Psoas muscle (tissue), 8 donors: ENCODE results near the gene CASR. TPM values are rescaled to one million over a fixed set of nuclear protein-coding genes. Genes with fewer than 3 reads are reported as not detected.
"Not testable (repeated sequence)": the region's sequence is repeated elsewhere in the genome, so short reads cannot be mapped to it uniquely, and the experiment has no call there.

Experiments
- ATAC-seq, 4 donors: fragments of 200-7000 bp; cut with Tn5 transposase; one replicate each; pipeline ENCODE4 v1.9.1; 2020; ENCODE audit warnings: moderate library complexity in 3 of 4, mild to moderate bottlenecking in 2 of 4
- DNase-seq, 2 donors: peaks; one replicate each; pipeline ENCODE4 v3.0.0-alpha.2; 2020
- H3K27ac ChIP-seq: fragments of 200-600 bp; one replicate; pipeline ENCODE4 v1.8.0; 2022
- H3K27me3 ChIP-seq, 3 donors: fragments of 200-600 bp in 1 of 3; one replicate each; pipeline versions ENCODE4 v1.6.1 to v1.8.0; 2013 to 2022; ENCODE audit warnings: low read length in 2 of 3, mild to moderate bottlenecking in 2 of 3, moderate library complexity in 1 of 3; ENCODE audit not compliant: insufficient read depth in 3 of 3
- H3K36me3 ChIP-seq, 2 donors: fragments of 200-600 bp in 1 of 2; one replicate each; pipeline versions ENCODE4 v1.6.1 to v1.8.0; 2013 to 2022; ENCODE audit warnings: low read depth in 1 of 2, mild to moderate bottlenecking in 1 of 2, moderate library complexity in 1 of 2; ENCODE audit not compliant: insufficient read depth in 1 of 2
- H3K4me1 ChIP-seq: fragments of 200-600 bp; one replicate; pipeline ENCODE4 v1.8.0; 2022
- H3K4me3 ChIP-seq: fragments of 200-600 bp; one replicate; pipeline ENCODE4 v1.8.0; 2022; ENCODE audit warnings: mild to moderate bottlenecking
- H3K9me3 ChIP-seq: fragments of 200-600 bp; one replicate; pipeline ENCODE4 v1.8.0; 2022
- CTCF ChIP-seq: fragments of 200-600 bp; IDR thresholded peaks from one replicate; pipeline ENCODE4 v1.8.0; 2022; ENCODE audit warnings: antibody characterized with exemption
- WGBS, 3 donors: extraction: QIAGEN DNeasy Blood & Tissue Kit; methylation state at CpG; one replicate each; pipeline versions ENCODE4 v1.1.6 to v1.1.7; 2013; 5-methylcytosine and 5-hydroxymethylcytosine counted together
- intact Hi-C, 2 donors: fragments of 100-400 bp; cut with DNase I; formaldehyde crosslinking; loops; one replicate each; pipeline versions ENCODE4 v1.11.0 to v1.14.2; 2022
- polyA plus RNA-seq, 3 donors: library from polyadenylated mRNA; stranded (reverse); fragments of 200-250 nt; gene quantifications; one replicate each; pipeline ENCODE4 v1.2.3, GENCODE V29; 2013
- total RNA-seq, 4 donors: library from RNA; stranded (reverse); fragmentation: NEBNext Ultra II Directional in 2 of 4; extraction: Animal tissue kit (Norgen Biotek cat#: 25700) in 2 of 4; gene quantifications; one replicate each; pipeline versions ENCODE4 v1.2.1 to v1.2.4, GENCODE V29; 2021 to 2023
- donor health status: healthy with polysubstance abuse.
- donor health status: DM: no; HTN: no; CAD: no; lungs with moderate emphysema.
- donor health status: Bipolar disorder and iron deficiency.
- donor health status: healthy.
- donor health status: DM: yes; HTN: yes; CAD: no.
- donor health status: DM: no; HTN: no; CAD: no.
- donor health status: DM: no; HTN: no; CAD: no.
- donor health status: DM: yes; HTN: yes; CAD: no.

Gene CASR
- total and polyA plus RNA-seq, 7 donors, result 0.02 TPM; not detected in 6

GRCh38 chr3:122167630-122168029 is 15.8 kb upstream of the CASR start:
- no peak for ATAC-seq
- Histone ChIP-seq H3K4me1 (no peaks in the 10 kb centered on the region), H3K36me3 (no peaks in the 10 kb centered on the region)

GRCh38 chr3:122168044-122168443 is 15.4 kb upstream of the CASR start:
- intact Hi-C loops, result no loop called here
- TF ChIP-seq CTCF, result no peak
- no peaks in the 10 kb centered on the region for H3K36me3 ChIP-seq
- H3K27me3 ChIP-seq, result peaks cover 0 to 1% (median 0%) of the 10 kb centered on the region in 3 donors
- no peak for ATAC-seq
- no peaks in the 10 kb centered on the region for H3K4me1 ChIP-seq
- 75 to 77% (median 75%) methylated on average over 3 of the region's 3 CpGs for WGBS, 3 donors
- H3K4me3 ChIP-seq, result no peak overlapping the region
- no peak for DNase-seq
- no peak overlapping the region for H3K27ac ChIP-seq
- H3K9me3 ChIP-seq, result no peaks in the 10 kb centered on the region

More at GRCh38 chr3:122167630-122168029, 15.8 kb upstream of the CASR start:
- Histone ChIP-seq H3K27me3 (peaks cover 0 to 1% (median 0%) of the 10 kb centered on the region in 3 donors), H3K27ac (no peak overlapping the region), H3K4me3 (no peak overlapping the region), H3K9me3 (no peaks in the 10 kb centered on the region)
- TF ChIP-seq CTCF, result no peak
- intact Hi-C loops, result no loop called here
- no peak for DNase-seq

- H3K27ac ChIP-seq, result no peak overlapping the region
- no peak for TF ChIP-seq CTCF
- peaks cover 0 to 1% (median 0%) of the 10 kb centered on the region in 3 donors for H3K27me3 ChIP-seq
- DNase-seq (no peak), ATAC-seq (no peak)
- H3K36me3 ChIP-seq, result no peaks in the 10 kb centered on the region
- intact Hi-C loops, result no loop called here
- no peak overlapping the region for H3K4me3 ChIP-seq
- no peaks in the 10 kb centered on the region for H3K4me1 ChIP-seq
- no peaks in the 10 kb centered on the region for H3K9me3 ChIP-seq
- WGBS, 3 donors, result 68 to 87% (median 72%) methylated on average over 3 of the region's 3 CpGs
Observed at GRCh38 chr3:122169911-122170310, 13.6 kb upstream of the CASR start.

GRCh38 chr3:122171361-122171760 is 12.1 kb upstream of the CASR start:
- H3K4me1 ChIP-seq, H3K9me3 ChIP-seq, H3K4me3 ChIP-seq, H3K27me3 ChIP-seq, ATAC-seq, intact Hi-C loops, H3K27ac ChIP-seq, H3K36me3 ChIP-seq, DNase-seq: not testable (repeated sequence)
- WGBS, 3 donors, result 69 to 99% (median 97%) methylated on average over 2 of the region's 2 CpGs

GRCh38 chr3:122178711-122179110 is 4.8 kb upstream of the CASR start:
- Histone ChIP-seq H3K27me3 (peaks cover 0 to 20% (median 3%) of the 10 kb centered on the region in 3 donors), H3K4me1 (peaks cover under 1% of the 10 kb centered on the region), H3K27ac (no peak overlapping the region), H3K4me3 (no peak overlapping the region), H3K9me3 (no peaks in the 10 kb centered on the region), H3K36me3 (no peaks in the 10 kb centered on the region)
- intact Hi-C loops, result no loop called here
- no peak for TF ChIP-seq CTCF
- DNase-seq (no peak), ATAC-seq (no peak)
- 76 to 93% (median 91%) methylated on average over 5 of the region's 5 CpGs for WGBS, 3 donors
